Testis (tissue), 3 donors: ENCODE data around the gene WDR4. TPM values are rescaled to one million over a fixed set of nuclear protein-coding genes. Genes with fewer than 3 reads are reported as not detected.

ENCODE experiments used
- DNase-seq: peaks from one replicate; pipeline ENCODE4 v3.0.0-alpha.2; 2019
- H3K27ac ChIP-seq, 2 donors: fragments of 200-600 bp; sonication (generic); one replicate each; pipeline ENCODE4 v1.5.1; 2019
- H3K27me3 ChIP-seq: fragments of 200-600 bp; sonication (generic); one replicate; pipeline ENCODE4 v1.5.1; 2019
- H3K36me3 ChIP-seq: fragments of 200-600 bp; sonication (generic); one replicate; pipeline ENCODE4 v1.5.1; 2017; ENCODE audit warnings: low read depth; ENCODE audit errors: missing control alignments
- H3K4me1 ChIP-seq: fragments of 200-600 bp; sonication (generic); one replicate; pipeline ENCODE4 v1.5.1; 2019
- H3K4me3 ChIP-seq, 2 donors: fragments of 200-600 bp; sonication (generic); one replicate each; pipeline ENCODE4 v1.5.1; 2017 to 2019
- H3K9me3 ChIP-seq: fragments of 200-600 bp; sonication (generic); one replicate; pipeline ENCODE4 v1.5.1; 2017
- POLR2A ChIP-seq: fragments of 450-650 bp; IDR thresholded peaks from one replicate; pipeline ENCODE4 v1.6.1; 2017; ENCODE audit warnings: antibody characterized with exemption, mild to moderate bottlenecking, moderate library complexity
- WGBS, 2 donors: methylation state at CpG; one replicate each; pipeline ENCODE4 v1.1.5; 2018; 5-methylcytosine and 5-hydroxymethylcytosine counted together
- intact Hi-C: fragments of 100-400 bp; cut with DNase I; formaldehyde crosslinking; loops from one replicate; pipeline ENCODE4 v1.15.1; 2023; ENCODE audit warnings: low total_unique reads
- polyA plus RNA-seq: library from polyadenylated mRNA; stranded (reverse); fragments of 350-450 nt; fragmentation: Illumina TruSeq; extraction: RNeasy Lipid Tissue Mini Kit (QIAGEN cat#74804); gene quantifications from one replicate; pipeline ENCODE4 v1.2.3, GENCODE V29; 2014; ENCODE audit warnings: low read depth, low replicate concordance; ENCODE audit not compliant: insufficient read depth
- total RNA-seq, 2 donors: library from RNA; depleted of rRNA; stranded (reverse); fragments of >200 nt; gene quantifications; one replicate each; pipeline ENCODE4 v1.2.3, GENCODE V29; 2016
- TF ChIP-seq, protein P1 (sequence below), 3 experiments: fragments of 450-650 bp in 2 of 3; fragments of 200-600 bp in 1 of 3; sonication (generic) in 1 of 3; IDR thresholded peaks; one replicate each; pipeline ENCODE4 v1.5.1; 2016 to 2019; ENCODE audit warnings: antibody characterized with exemption in 3 of 3, mild to moderate bottlenecking in 2 of 3, moderate library complexity in 1 of 3

The WDR4 gene
- total and polyA plus RNA-seq, 3 donors from 2014 or later: 14.2 to 24.9 (median 24.8) TPM

DNA sequence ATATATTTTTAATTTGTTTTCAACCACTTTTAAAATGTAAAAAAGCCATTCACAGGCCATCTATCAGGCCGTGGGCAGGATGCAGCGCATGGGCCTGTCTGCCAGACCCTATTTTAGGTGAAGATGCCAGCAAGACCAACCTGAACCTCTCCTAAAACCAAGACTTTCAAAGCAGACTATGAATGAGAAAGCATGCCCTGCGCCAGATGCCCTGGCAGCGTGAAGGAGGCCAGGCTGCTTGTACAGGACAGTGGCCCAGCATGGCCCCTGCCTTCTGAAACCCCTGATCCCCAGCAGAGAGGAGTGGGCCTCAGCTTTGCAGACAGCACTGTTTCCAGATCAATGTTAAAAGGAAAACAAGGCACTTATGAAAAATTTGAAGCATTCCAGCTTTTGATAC lies 31.6 kb downstream of the WDR4 start:
- Histone ChIP-seq H3K4me3 (no peak overlapping the region), H3K27ac (no peak overlapping the region), H3K9me3 (no peaks in the 10 kb centered on the region), H3K36me3 (no peaks in the 10 kb centered on the region), H3K27me3 (no peaks in the 10 kb centered on the region), H3K4me1 (no peaks in the 10 kb centered on the region)
- DNase-seq: no peak
- intact Hi-C loops: no loop called here
- TF ChIP-seq, protein P1, sequence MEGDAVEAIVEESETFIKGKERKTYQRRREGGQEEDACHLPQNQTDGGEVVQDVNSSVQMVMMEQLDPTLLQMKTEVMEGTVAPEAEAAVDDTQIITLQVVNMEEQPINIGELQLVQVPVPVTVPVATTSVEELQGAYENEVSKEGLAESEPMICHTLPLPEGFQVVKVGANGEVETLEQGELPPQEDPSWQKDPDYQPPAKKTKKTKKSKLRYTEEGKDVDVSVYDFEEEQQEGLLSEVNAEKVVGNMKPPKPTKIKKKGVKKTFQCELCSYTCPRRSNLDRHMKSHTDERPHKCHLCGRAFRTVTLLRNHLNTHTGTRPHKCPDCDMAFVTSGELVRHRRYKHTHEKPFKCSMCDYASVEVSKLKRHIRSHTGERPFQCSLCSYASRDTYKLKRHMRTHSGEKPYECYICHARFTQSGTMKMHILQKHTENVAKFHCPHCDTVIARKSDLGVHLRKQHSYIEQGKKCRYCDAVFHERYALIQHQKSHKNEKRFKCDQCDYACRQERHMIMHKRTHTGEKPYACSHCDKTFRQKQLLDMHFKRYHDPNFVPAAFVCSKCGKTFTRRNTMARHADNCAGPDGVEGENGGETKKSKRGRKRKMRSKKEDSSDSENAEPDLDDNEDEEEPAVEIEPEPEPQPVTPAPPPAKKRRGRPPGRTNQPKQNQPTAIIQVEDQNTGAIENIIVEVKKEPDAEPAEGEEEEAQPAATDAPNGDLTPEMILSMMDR (IDR thresholded peaks at IDR 0.05): no peak
- no peak for TF ChIP-seq POLR2A
- WGBS, 2 donors: 84 to 94% methylated on average over 4 of the region's 4 CpGs

DNA sequence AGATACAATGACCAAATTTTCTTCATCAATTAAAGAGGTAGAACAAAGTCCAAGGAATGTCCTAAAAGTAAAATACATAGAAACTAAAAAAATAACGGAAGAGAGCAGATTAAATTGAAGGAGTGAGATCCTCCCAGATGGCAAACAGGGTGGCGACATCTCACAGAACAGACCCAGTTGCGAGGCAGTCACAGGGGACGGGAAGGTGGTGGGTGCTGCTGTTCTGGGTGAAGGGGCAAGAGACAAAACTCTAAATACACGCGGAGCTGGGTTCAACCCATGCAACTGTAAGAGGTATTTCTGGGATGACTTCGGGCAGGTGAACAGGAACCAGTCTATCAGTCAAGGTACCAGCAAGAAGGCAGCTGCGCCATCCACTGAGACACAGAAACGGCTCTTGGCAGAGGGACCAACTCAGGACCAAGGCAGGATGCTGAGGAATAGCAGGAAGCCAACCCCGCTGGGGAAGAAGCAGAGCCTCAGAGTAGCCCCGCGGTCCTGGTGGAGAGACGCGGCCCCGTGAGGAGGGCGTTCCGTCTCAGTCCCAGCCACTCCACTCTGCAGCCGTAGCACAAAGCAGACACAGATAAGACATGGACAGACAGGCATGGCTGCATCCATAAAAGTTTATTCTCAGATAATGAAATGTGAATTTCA lies 32.2 kb downstream of the WDR4 start:
- Histone ChIP-seq H3K4me3 (no peak overlapping the region), H3K27me3 (no peaks in the 10 kb centered on the region), H3K36me3 (no peaks in the 10 kb centered on the region), H3K4me1 (no peaks in the 10 kb centered on the region), H3K27ac (no peak overlapping the region), H3K9me3 (no peaks in the 10 kb centered on the region)
- WGBS, 2 donors: 85 to 88% methylated on average over 18 of the region's 18 CpGs
- TF ChIP-seq, protein P1 (IDR thresholded peaks at IDR 0.05): no peak
- TF ChIP-seq POLR2A: no peak
- intact Hi-C loops: no loop called here
- DNase-seq: no peak

DNA sequence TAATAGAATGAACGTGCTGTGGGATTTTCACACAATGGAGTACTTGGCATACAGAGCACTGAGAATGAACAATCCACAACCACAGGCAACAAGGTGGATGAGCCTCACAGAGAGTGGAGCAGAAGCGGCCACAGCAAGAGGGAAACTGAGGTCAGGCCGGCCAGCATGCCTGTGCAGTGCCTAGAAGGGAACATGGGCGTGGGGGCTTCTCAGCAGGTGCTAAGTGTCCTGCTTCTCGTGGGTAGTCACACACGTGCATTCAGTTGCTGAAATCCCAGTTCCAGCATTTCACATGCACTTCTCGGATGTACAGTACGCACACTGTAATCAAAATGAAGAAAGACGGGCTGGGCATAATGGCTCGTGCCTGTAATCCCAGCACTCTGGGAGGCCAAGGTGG lies 33.1 kb downstream of the WDR4 start:
- Histone ChIP-seq H3K4me1 (no peaks in the 10 kb centered on the region), H3K36me3 (no peaks in the 10 kb centered on the region), H3K27me3 (no peaks in the 10 kb centered on the region), H3K9me3 (no peaks in the 10 kb centered on the region), H3K4me3 (no peak overlapping the region), H3K27ac (no peak overlapping the region)
- TF ChIP-seq POLR2A: no peak
- TF ChIP-seq, protein P1 (IDR thresholded peaks at IDR 0.05): no peak
- 86 to 91% methylated on average over 10 of the region's 10 CpGs for WGBS, 2 donors
- no peak for DNase-seq
- intact Hi-C loops: no loop called here

DNA sequence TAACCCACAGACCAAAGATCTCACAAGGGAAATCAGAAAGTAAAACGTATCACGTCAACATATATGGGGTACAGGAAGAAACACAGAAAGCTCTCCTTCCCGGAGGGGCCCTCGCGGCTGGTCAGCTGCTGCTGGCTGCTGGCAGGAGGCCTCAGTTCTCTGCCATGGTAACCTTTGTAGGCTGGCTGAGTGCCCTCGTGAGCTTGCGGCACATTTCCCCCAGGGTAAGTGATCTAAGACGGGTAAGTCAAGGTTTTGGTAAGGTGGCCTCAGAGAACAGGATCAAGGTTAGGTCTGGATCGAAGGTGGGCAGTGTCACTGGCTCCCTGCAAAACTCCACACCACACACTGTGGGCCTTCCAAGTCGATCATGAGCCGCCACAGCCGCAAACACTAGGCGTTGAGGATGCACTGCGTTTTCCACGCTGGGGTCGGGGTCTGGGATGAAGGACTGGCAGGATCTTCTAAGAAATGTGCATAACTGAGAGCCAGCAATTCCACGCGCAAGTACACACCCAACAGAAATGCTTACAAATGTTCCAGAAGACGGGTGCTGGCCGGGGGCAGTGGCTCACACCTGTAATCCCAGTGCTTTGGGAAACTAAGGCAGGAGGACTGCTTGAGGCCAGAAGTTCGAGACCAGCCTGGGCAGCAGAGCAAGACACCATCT lies 33.9 kb downstream of the WDR4 start:
- Histone ChIP-seq H3K27me3 (no peaks in the 10 kb centered on the region), H3K4me1 (no peaks in the 10 kb centered on the region), H3K27ac (no peak overlapping the region), H3K9me3 (no peaks in the 10 kb centered on the region), H3K4me3 (no peak overlapping the region), H3K36me3 (no peaks in the 10 kb centered on the region)
- no peak for DNase-seq
- WGBS, 2 donors: 85 to 86% methylated on average over 21 of the region's 21 CpGs
- intact Hi-C loops: no loop called here
- TF ChIP-seq, protein P1 (IDR thresholded peaks at IDR 0.05): no peak
- no peak for TF ChIP-seq POLR2A
